Measurements from ENCODE around the gene SPESP1.
"Not testable (repeated sequence)": the region's sequence is repeated elsewhere in the genome, so short reads cannot be mapped to it uniquely, and the experiment has no call there.

The SPESP1 gene

GRCh38 chr15:68924866-68925560 lies 5.3 kb upstream of the SPESP1 start:
- intact Hi-C loops (cut with micrococcal nuclease): no loop called here
- Mint-ChIP-seq H3K9me3 (peaks cover 5% of the 10 kb centered on the region), H3K4me3 (no peak overlapping the region), H3K36me3 (ENCODE audit: low read depth) (no peaks in the 10 kb centered on the region), H3K27me3 (peaks cover 8% of the 10 kb centered on the region), H3K27ac (no peak overlapping the region), H3K4me1 (ENCODE audit: low read depth) (peaks cover 5% of the 10 kb centered on the region)

DNA sequence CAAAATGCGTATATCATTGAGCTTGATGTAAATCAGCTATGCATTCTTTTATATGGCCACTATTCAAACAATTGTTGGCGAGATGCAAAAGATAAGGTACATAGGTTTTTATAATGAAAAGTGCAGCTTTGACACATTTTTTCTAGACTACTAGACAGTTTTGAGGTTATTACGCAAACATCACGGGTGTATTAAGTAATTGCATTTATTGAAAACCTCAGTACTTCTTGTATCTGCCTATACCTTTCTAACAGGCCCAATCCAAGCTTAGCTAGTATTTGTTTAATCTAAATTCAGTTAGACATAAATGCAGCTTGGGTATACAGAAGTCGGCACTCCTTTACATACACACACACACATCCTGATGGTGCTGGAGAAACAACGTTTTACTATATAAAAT lies 2.7 kb downstream of the SPESP1 start:
- Mint-ChIP-seq H3K27me3 (peaks cover 7% of the 10 kb centered on the region), H3K9me3 (peaks cover 13% of the 10 kb centered on the region), H3K36me3 (ENCODE audit: low read depth) (no peaks in the 10 kb centered on the region), H3K27ac (no peak overlapping the region), H3K4me3 (no peak overlapping the region), H3K4me1 (ENCODE audit: low read depth) (no peaks in the 10 kb centered on the region)
- intact Hi-C loops (cut with micrococcal nuclease): no loop called here

GRCh38 chr15:68934341-68934740 lies 4.0 kb downstream of the SPESP1 start:
- Mint-ChIP-seq H3K27ac (no peak overlapping the region), H3K36me3 (ENCODE audit: low read depth) (no peaks in the 10 kb centered on the region), H3K4me1 (ENCODE audit: low read depth) (no peaks in the 10 kb centered on the region), H3K9me3 (peaks cover 13% of the 10 kb centered on the region), H3K4me3 (no peak overlapping the region), H3K27me3 (peaks cover 7% of the 10 kb centered on the region)
- intact Hi-C loops (cut with micrococcal nuclease): no loop called here

GRCh38 chr15:68935400-68935937 lies 5.1 kb downstream of the SPESP1 start:
- Mint-ChIP-seq H3K36me3 (ENCODE audit: low read depth) (no peaks in the 10 kb centered on the region), H3K27me3 (peaks cover 1% of the 10 kb centered on the region), H3K4me3 (no peak overlapping the region), H3K27ac (no peak overlapping the region), H3K4me1 (ENCODE audit: low read depth) (no peaks in the 10 kb centered on the region), H3K9me3 (peaks cover 3% of the 10 kb centered on the region)
- intact Hi-C loops (cut with micrococcal nuclease): no loop called here

GRCh38 chr15:68939501-68939900 lies 9.2 kb downstream of the SPESP1 start:
- H3K4me1 Mint-ChIP-seq (ENCODE audit: low read depth): no peaks in the 10 kb centered on the region
- H3K4me3 Mint-ChIP-seq: no peak overlapping the region
- intact Hi-C loops (cut with micrococcal nuclease): no loop called here
- H3K27me3 Mint-ChIP-seq: peaks cover 3% of the 10 kb centered on the region
- H3K36me3 Mint-ChIP-seq (ENCODE audit: low read depth): no peaks in the 10 kb centered on the region
- H3K27ac Mint-ChIP-seq: no peak overlapping the region
- H3K9me3 Mint-ChIP-seq: peaks cover 8% of the 10 kb centered on the region

DNA sequence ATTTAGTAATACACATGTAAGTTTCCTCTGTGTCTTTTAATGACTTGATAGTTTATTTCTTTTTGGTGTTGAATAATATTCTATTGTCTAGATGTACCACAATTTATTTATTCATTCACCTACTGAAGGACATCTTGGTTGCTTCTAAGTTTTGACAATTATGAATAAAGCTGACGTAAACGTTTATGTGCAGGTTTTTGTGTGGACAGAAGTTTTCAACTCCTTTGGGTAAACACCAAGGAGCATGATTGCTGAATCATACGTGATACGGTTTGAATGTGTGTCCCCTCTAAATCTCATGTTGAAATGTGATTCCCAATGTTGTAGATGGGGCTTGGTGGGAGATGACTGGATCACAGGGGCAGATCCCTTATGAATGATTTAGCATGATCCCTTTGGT lies 21.5 kb downstream of the SPESP1 start:
- no peaks in the 10 kb centered on the region for H3K36me3 Mint-ChIP-seq (ENCODE audit: low read depth)
- no peaks in the 10 kb centered on the region for H3K9me3 Mint-ChIP-seq
- H3K27ac Mint-ChIP-seq: no peak overlapping the region
- H3K27me3 Mint-ChIP-seq: peaks cover 2% of the 10 kb centered on the region
- H3K4me1 Mint-ChIP-seq (ENCODE audit: low read depth): no peaks in the 10 kb centered on the region
- intact Hi-C loops (cut with micrococcal nuclease): no loop called here
- no peak overlapping the region for H3K4me3 Mint-ChIP-seq

DNA sequence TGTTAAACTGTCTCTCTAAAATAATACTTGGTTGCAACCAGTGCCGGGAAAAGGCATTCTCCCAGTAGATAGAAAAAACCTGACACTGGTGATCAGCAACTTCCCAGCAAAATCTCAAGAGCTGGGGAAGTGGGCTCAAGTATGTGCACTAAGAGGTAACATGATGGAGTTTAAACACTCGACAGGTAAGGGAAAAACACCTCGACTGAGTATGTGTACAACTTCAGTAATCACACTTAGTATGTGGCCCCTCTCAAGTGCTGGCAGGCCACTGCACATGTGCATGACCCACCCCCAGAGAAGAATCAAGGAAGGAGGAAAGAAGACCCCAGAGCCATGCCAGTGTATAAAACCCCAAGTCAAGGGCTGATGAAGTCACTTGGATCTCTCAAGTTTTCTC lies 27.4 kb downstream of the SPESP1 start:
- H3K4me3 Mint-ChIP-seq: no peak overlapping the region
- H3K9me3 Mint-ChIP-seq: no peaks in the 10 kb centered on the region
- intact Hi-C loops (cut with micrococcal nuclease): no loop called here
- H3K36me3 Mint-ChIP-seq (ENCODE audit: low read depth): no peaks in the 10 kb centered on the region
- peaks cover 9% of the 10 kb centered on the region for H3K27me3 Mint-ChIP-seq
- H3K4me1 Mint-ChIP-seq (ENCODE audit: low read depth): no peaks in the 10 kb centered on the region
- H3K27ac Mint-ChIP-seq: no peak overlapping the region

DNA sequence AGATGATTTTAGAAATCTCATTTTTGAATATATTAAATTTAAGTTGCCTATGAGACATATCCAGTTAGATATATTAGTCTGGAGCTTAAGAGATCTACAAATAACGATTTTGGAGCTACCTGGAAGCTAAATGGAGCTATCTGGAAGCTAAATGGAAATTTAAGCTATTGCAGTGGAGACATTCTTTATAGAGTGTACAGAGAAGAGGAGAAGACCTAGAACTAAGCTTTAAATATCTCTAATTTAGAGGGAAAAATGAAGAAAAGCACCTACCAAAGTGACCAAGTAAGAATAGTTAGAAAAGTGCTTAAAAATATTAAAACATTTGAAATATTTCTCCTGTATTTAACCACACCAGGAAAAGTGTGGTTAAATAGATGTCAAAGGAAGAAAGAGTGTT lies 28.3 kb downstream of the SPESP1 start:
- intact Hi-C loops (cut with micrococcal nuclease): no loop called here
- H3K27me3 Mint-ChIP-seq: peaks cover 12% of the 10 kb centered on the region
- H3K4me3 Mint-ChIP-seq: no peak overlapping the region
- no peaks in the 10 kb centered on the region for H3K36me3 Mint-ChIP-seq (ENCODE audit: low read depth)
- no peak overlapping the region for H3K27ac Mint-ChIP-seq
- no peaks in the 10 kb centered on the region for H3K4me1 Mint-ChIP-seq (ENCODE audit: low read depth)
- no peaks in the 10 kb centered on the region for H3K9me3 Mint-ChIP-seq

GRCh38 chr15:68962465-68962864 lies 32.1 kb downstream of the SPESP1 start:
- Mint-ChIP-seq H3K4me3 (no peak overlapping the region), H3K36me3 (ENCODE audit: low read depth) (no peaks in the 10 kb centered on the region), H3K27ac (no peak overlapping the region), H3K9me3 (no peaks in the 10 kb centered on the region), H3K4me1 (ENCODE audit: low read depth) (peaks cover 6% of the 10 kb centered on the region), H3K27me3 (peaks cover 12% of the 10 kb centered on the region)
- intact Hi-C loops (cut with micrococcal nuclease): no loop called here

GRCh38 chr15:68963719-68964118 lies 33.4 kb downstream of the SPESP1 start:
- H3K36me3 Mint-ChIP-seq (ENCODE audit: low read depth); H3K4me3 Mint-ChIP-seq; H3K9me3 Mint-ChIP-seq; intact Hi-C loops (cut with micrococcal nuclease); H3K27ac Mint-ChIP-seq; H3K4me1 Mint-ChIP-seq (ENCODE audit: low read depth): not testable (repeated sequence)
- peaks cover 12% of the 10 kb centered on the region for H3K27me3 Mint-ChIP-seq

DNA sequence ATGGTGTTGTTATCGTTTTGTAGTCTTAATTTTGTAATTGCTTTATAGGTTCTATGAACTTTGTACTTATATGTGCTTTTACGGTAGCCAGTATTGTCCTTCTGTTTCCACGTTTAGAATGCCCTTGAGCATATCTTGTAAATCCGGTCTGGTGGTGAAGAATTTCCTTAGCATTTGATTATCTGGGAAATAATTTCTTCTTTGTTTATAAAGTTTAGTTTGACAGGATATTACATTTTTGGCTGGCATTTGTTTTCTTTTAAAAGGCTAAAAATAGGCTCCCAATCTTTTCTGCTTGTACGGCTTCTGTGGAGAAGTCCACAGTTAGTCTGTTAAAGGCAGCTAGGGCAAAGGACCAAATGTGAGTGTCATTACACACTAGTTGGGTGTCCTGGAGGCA lies 36.7 kb downstream of the SPESP1 start:
- no peaks in the 10 kb centered on the region for H3K36me3 Mint-ChIP-seq (ENCODE audit: low read depth)
- H3K27ac Mint-ChIP-seq: no peak overlapping the region
- H3K4me3 Mint-ChIP-seq: no peak overlapping the region
- H3K9me3 Mint-ChIP-seq: peaks cover 20% of the 10 kb centered on the region
- H3K4me1 Mint-ChIP-seq (ENCODE audit: low read depth): peaks cover 6% of the 10 kb centered on the region
- intact Hi-C loops (cut with micrococcal nuclease): no loop called here
- H3K27me3 Mint-ChIP-seq: peaks cover 3% of the 10 kb centered on the region

GRCh38 chr15:68967948-68968347 lies 37.6 kb downstream of the SPESP1 start:
- Mint-ChIP-seq H3K9me3 (peaks cover 20% of the 10 kb centered on the region), H3K4me1 (ENCODE audit: low read depth) (peaks cover 6% of the 10 kb centered on the region), H3K27me3 (peaks cover 3% of the 10 kb centered on the region), H3K27ac (no peak overlapping the region), H3K36me3 (ENCODE audit: low read depth) (no peaks in the 10 kb centered on the region), H3K4me3 (no peak overlapping the region)
- intact Hi-C loops (cut with micrococcal nuclease): no loop called here

- intact Hi-C loops (cut with micrococcal nuclease): no loop called here
- Mint-ChIP-seq H3K9me3 (peaks cover 20% of the 10 kb centered on the region), H3K36me3 (ENCODE audit: low read depth) (no peaks in the 10 kb centered on the region), H3K4me1 (ENCODE audit: low read depth) (peaks cover 6% of the 10 kb centered on the region), H3K27ac (no peak overlapping the region), H3K4me3 (no peak overlapping the region), H3K27me3 (no peaks in the 10 kb centered on the region)
Observed at GRCh38 chr15:68969298-68969697, 39.0 kb downstream of the SPESP1 start.

GRCh38 chr15:68972201-68973065 lies 42.1 kb downstream of the SPESP1 start:
- Mint-ChIP-seq H3K4me1 (ENCODE audit: low read depth) (no peaks in the 10 kb centered on the region), H3K9me3 (peaks cover 36% of the 10 kb centered on the region), H3K27ac (no peak overlapping the region), H3K36me3 (ENCODE audit: low read depth) (no peaks in the 10 kb centered on the region), H3K4me3 (no peak overlapping the region), H3K27me3 (no peaks in the 10 kb centered on the region)
- intact Hi-C loops (cut with micrococcal nuclease): no loop called here
